HL-60 (cell line): Measurements from ENCODE around the gene CCDC87.
"Not testable (repeated sequence)": the region's sequence is repeated elsewhere in the genome, so short reads cannot be mapped to it uniquely, and the experiment has no call there.

Experiments
- DNase-seq, 2 experiments: peaks; one replicate each; pipeline ENCODE4 v3.0.0-alpha.2; 2010 to 2020; ENCODE audit warnings: low read depth in 1 of 2, low spot score in 1 of 2
- H3K27ac ChIP-seq: fragments of 250-450 bp; sonication (Bioruptor Pico); replicated peaks from 2 replicates; pipeline ENCODE4 v1.5.1; 2020; ENCODE audit warnings: mild to moderate bottlenecking, moderate library complexity
- H3K27me3 ChIP-seq: fragments of 250-450 bp; sonication (Bioruptor Pico); 2 replicates; pipeline ENCODE4 v1.5.1; 2021; ENCODE audit warnings: mild to moderate bottlenecking, moderate library complexity; ENCODE audit not compliant: insufficient read depth, poor library complexity, severe bottlenecking
- H3K4me3 ChIP-seq: replicated peaks from 2 replicates; pipeline ENCODE4 v1.5.1; 2011; ENCODE audit warnings: mild to moderate bottlenecking, control low read depth, low read length; ENCODE audit not compliant: insufficient read depth
- GABPA ChIP-seq: IDR thresholded peaks from 2 replicates; pipeline ENCODE4 v1.6.1; 2012; ENCODE audit warnings: low read depth
- POLR2AphosphoS5 ChIP-seq: IDR thresholded peaks from 2 replicates; pipeline ENCODE4 v1.6.1; 2012; ENCODE audit warnings: low read depth
- SPI1 ChIP-seq: IDR thresholded peaks from 2 replicates; pipeline ENCODE4 v1.6.1; 2012; ENCODE audit warnings: low read depth, mild to moderate bottlenecking, borderline replicate concordance
- TF ChIP-seq, protein P1 (sequence below): IDR thresholded peaks from one replicate; pipeline ENCODE4 v1.5.1; 2011; ENCODE audit warnings: low read length, control low read depth, inconsistent platforms; ENCODE audit not compliant: insufficient read depth
- TF ChIP-seq, protein P2 (sequence below): IDR thresholded peaks from 2 replicates; pipeline ENCODE4 v1.6.1; 2012; ENCODE audit warnings: low read depth; ENCODE audit not compliant: insufficient replicate concordance

The CCDC87 gene

DNA sequence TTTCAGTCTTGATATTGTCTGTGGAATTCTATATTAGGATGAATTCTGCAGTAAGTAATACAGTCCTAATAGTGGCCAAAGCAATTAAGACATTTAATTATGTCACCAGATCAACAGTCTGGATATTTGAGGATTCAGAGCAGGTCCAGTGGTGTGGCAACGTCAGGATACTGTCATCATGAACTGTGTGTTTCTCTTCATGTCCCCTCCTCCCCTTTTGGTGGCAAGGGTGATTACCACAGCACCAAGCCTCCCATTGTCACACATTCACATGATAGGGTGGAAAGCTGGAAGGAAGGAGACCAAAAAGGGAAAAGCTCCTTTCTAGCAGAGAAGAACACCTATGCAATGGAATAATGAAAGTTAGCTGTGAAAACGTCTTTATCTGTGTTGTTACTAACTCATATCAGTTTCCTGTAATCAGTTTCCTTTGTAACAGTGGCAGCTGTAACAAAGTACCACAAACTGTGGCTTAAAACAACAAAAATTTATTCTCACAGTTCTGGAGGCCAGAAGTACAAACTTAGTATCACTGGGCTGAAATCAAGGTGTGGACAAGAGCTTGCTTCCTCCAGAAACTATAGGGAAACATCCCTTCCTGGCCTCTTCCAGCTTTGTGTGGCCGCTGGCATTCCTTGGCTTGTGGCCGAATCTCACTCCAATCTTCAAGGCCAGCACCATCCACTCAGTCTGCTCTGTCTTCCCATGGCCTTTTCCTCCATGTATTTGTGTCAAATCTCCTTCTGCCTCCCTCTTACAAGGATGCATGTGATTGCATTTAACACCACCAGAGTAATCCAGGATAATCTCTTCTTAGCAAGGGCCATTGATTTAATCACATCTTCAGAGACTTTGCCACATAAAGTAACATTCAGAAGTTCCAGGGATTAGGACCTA lies 17.1 kb upstream of the CCDC87 start:
- DNase-seq, result no peak
- Histone ChIP-seq H3K4me3 (no peak overlapping the region), H3K27me3 (no peaks in the 10 kb centered on the region), H3K27ac (no peak overlapping the region)
- TF ChIP-seq POLR2AphosphoS5, result no peak
- TF ChIP-seq GABPA, result no peak
- TF ChIP-seq, protein P1, sequence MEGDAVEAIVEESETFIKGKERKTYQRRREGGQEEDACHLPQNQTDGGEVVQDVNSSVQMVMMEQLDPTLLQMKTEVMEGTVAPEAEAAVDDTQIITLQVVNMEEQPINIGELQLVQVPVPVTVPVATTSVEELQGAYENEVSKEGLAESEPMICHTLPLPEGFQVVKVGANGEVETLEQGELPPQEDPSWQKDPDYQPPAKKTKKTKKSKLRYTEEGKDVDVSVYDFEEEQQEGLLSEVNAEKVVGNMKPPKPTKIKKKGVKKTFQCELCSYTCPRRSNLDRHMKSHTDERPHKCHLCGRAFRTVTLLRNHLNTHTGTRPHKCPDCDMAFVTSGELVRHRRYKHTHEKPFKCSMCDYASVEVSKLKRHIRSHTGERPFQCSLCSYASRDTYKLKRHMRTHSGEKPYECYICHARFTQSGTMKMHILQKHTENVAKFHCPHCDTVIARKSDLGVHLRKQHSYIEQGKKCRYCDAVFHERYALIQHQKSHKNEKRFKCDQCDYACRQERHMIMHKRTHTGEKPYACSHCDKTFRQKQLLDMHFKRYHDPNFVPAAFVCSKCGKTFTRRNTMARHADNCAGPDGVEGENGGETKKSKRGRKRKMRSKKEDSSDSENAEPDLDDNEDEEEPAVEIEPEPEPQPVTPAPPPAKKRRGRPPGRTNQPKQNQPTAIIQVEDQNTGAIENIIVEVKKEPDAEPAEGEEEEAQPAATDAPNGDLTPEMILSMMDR, result no peak
- TF ChIP-seq SPI1, result no peak

- H3K4me3 ChIP-seq, result no peak overlapping the region
- H3K27ac ChIP-seq, result no peak overlapping the region
- no peak for DNase-seq
- TF ChIP-seq, protein P1, result no peak
- TF ChIP-seq POLR2AphosphoS5 (no peak), GABPA (no peak), SPI1 (no peak)
- TF ChIP-seq, protein P2, sequence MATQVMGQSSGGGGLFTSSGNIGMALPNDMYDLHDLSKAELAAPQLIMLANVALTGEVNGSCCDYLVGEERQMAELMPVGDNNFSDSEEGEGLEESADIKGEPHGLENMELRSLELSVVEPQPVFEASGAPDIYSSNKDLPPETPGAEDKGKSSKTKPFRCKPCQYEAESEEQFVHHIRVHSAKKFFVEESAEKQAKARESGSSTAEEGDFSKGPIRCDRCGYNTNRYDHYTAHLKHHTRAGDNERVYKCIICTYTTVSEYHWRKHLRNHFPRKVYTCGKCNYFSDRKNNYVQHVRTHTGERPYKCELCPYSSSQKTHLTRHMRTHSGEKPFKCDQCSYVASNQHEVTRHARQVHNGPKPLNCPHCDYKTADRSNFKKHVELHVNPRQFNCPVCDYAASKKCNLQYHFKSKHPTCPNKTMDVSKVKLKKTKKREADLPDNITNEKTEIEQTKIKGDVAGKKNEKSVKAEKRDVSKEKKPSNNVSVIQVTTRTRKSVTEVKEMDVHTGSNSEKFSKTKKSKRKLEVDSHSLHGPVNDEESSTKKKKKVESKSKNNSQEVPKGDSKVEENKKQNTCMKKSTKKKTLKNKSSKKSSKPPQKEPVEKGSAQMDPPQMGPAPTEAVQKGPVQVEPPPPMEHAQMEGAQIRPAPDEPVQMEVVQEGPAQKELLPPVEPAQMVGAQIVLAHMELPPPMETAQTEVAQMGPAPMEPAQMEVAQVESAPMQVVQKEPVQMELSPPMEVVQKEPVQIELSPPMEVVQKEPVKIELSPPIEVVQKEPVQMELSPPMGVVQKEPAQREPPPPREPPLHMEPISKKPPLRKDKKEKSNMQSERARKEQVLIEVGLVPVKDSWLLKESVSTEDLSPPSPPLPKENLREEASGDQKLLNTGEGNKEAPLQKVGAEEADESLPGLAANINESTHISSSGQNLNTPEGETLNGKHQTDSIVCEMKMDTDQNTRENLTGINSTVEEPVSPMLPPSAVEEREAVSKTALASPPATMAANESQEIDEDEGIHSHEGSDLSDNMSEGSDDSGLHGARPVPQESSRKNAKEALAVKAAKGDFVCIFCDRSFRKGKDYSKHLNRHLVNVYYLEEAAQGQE, result no peak
- no peaks in the 10 kb centered on the region for H3K27me3 ChIP-seq
These were observed 14.4 kb upstream of the CCDC87 start for GRCh38 chr11:66607126-66607834.

DNA sequence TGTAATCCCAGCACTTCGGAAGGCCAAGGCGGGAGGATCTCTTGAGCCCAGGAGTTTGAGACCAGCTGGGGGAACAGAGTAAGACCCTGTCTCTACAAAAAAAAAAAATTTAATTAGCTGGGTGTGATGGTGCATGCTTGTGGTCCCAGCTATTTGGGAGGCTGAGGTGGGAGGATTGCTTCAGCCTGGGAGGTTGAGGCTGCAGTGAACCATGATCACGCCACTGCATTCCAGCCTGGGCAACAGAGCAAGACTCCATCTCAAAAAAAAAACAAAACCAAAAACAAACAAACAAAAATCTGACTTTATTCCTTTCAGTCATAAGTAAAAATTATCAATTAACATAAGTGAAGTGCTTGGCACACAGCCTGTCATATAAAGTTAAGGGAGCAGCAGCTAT lies 13.7 kb upstream of the CCDC87 start:
- H3K4me3 ChIP-seq, DNase-seq, H3K27ac ChIP-seq, H3K27me3 ChIP-seq: not testable (repeated sequence)

DNA sequence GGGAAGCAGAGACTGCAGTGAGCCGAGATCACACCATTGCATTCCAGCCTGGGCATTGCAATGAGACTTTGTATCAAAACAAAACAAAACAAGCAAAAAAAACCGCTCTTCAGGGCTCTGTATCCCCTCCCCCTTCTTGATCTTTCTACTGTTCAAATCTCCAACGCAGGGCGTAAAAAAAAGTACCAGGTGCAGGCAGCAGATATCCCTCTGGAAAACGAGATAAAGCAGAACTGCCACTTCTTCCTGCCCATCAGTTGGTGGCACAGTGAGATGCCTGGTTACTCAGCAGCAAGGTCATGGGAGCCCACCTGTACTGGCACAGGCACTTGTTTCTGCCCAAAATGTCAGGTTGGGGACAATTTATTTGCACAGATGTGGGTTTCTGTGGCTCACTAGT lies 11.3 kb upstream of the CCDC87 start:
- Histone ChIP-seq H3K27ac (no peak overlapping the region), H3K27me3 (no peaks in the 10 kb centered on the region), H3K4me3 (no peak overlapping the region)
- TF ChIP-seq, protein P1, result no peak
- TF ChIP-seq POLR2AphosphoS5, result no peak
- no peak for TF ChIP-seq SPI1
- no peak for TF ChIP-seq GABPA
- TF ChIP-seq, protein P2, result no peak
- no peak for DNase-seq
